GM13977 (cell line): ENCODE measurements around the gene TNXB.

Source experiments
- DNase-seq: peaks from one replicate; pipeline ENCODE4 v3.0.0; 2012; ENCODE audit warnings: low spot score
- CTCF ChIP-seq: IDR thresholded peaks from 2 replicates; pipeline ENCODE4 v1.5.1; 2012; ENCODE audit warnings: mild to moderate bottlenecking, control low read depth; ENCODE audit not compliant: insufficient read depth; ENCODE audit errors: extremely low read depth, missing control alignments
- in situ Hi-C: fragments of 300-500 bp; cut with MboI; formaldehyde crosslinking; loops from one replicate; pipeline ENCODE4 v1.12.0; 2022; ENCODE audit warnings: low sequenced_read_pairs, low pct_unique_long_range_greater_than_20kb, mixed read lengths, inconsistent platforms; ENCODE audit not compliant: unreplicated experiment

The TNXB gene

GRCh38 chr6:32079566-32080290, 29.4 kb downstream of the TNXB start:
- in situ Hi-C loops, result no loop called here
- DNase-seq, result no peak
- no peak for TF ChIP-seq CTCF

- no peak for TF ChIP-seq CTCF
- no peak for DNase-seq
Measured at GRCh38 chr6:32076321-32076809, 32.8 kb downstream of the TNXB start.

GRCh38 chr6:32075781-32076180, 33.4 kb downstream of the TNXB start:
- in situ Hi-C loops, result no loop called here
- no peak for TF ChIP-seq CTCF
- DNase-seq, result no peak

More at GRCh38 chr6:32076321-32076809, 32.8 kb downstream of the TNXB start:
- in situ Hi-C loops, result no loop called here

GRCh38 chr6:32074996-32075532, 34.1 kb downstream of the TNXB start:
- in situ Hi-C loops, result no loop called here
- no peak for TF ChIP-seq CTCF
- no peak for DNase-seq

GRCh38 chr6:32073613-32074012, 35.5 kb downstream of the TNXB start:
- no peak for TF ChIP-seq CTCF
- no peak for DNase-seq
- in situ Hi-C loops, result no loop called here

- no peak for TF ChIP-seq CTCF
- in situ Hi-C loops, result no loop called here
- no peak for DNase-seq
Measured at GRCh38 chr6:32073101-32073500, 36.0 kb downstream of the TNXB start.
